Sigmoid colon (tissue), 7 donors: ENCODE measurements around the gene ZNF212. TPM values are rescaled to one million over a fixed set of nuclear protein-coding genes. Genes with fewer than 3 reads are reported as not detected.
A peak's percentile ranks its signal among the peaks of the same experiment; 100 is the strongest.

Experiments used
- DNase-seq: peaks from one replicate; pipeline ENCODE4 v3.0.0-alpha.2; 2019
- H3K27ac ChIP-seq, 4 donors: fragments of 200-600 bp; sonication (generic); one replicate each; pipeline ENCODE4 v1.5.1; 2016 to 2019; ENCODE audit warnings: mild to moderate bottlenecking in 1 of 4
- H3K27me3 ChIP-seq, 3 donors: fragments of 200-600 bp; sonication (generic); one replicate each; pipeline ENCODE4 v1.5.1; 2019; ENCODE audit warnings: mild to moderate bottlenecking in 1 of 3
- H3K36me3 ChIP-seq, 4 donors: fragments of 200-600 bp; sonication (generic); one replicate each; pipeline ENCODE4 v1.5.1; 2016 to 2019
- H3K4me1 ChIP-seq, 4 donors: fragments of 200-600 bp; sonication (generic); one replicate each; pipeline ENCODE4 v1.5.1; 2017 to 2019
- H3K4me3 ChIP-seq, 4 donors: fragments of 200-600 bp; sonication (generic); one replicate each; pipeline ENCODE4 v1.5.1; 2017 to 2019; ENCODE audit warnings: mild to moderate bottlenecking in 2 of 4, moderate library complexity in 1 of 4
- H3K9me3 ChIP-seq, 4 donors: fragments of 200-600 bp in 3 of 4; sonication (generic) in 3 of 4; one replicate each; pipeline versions ENCODE4 v1.5.1 to v1.6.1; 2013 to 2019
- EP300 ChIP-seq, 4 donors: sonication (generic); formaldehyde crosslinking; IDR thresholded peaks; one replicate each; pipeline ENCODE4 v1.6.1; 2017; ENCODE audit warnings: antibody characterized with exemption in 4 of 4
- POLR2A ChIP-seq, 2 donors: fragments of 450-650 bp; IDR thresholded peaks; one replicate each; pipeline ENCODE4 v1.6.1; 2016; ENCODE audit warnings: antibody characterized with exemption in 2 of 2, mild to moderate bottlenecking in 2 of 2, moderate library complexity in 2 of 2
- POLR2AphosphoS5 ChIP-seq, 4 donors: sonication (generic); formaldehyde crosslinking; IDR thresholded peaks; one replicate each; pipeline ENCODE4 v1.6.1; 2017; ENCODE audit warnings: antibody characterized with exemption in 4 of 4
- WGBS, 2 donors: extraction: QIAGEN DNeasy Blood & Tissue Kit; methylation state at CpG; one replicate each; pipeline ENCODE4 v1.1.7; 2013; 5-methylcytosine and 5-hydroxymethylcytosine counted together
- intact Hi-C: fragments of 100-400 bp; cut with DNase I; formaldehyde crosslinking; loops from one replicate; pipeline ENCODE4 v1.15.1; 2023
- polyA plus RNA-seq, 3 donors: library from polyadenylated mRNA; stranded (reverse); fragments of 200-250 nt; gene quantifications; one replicate each; pipeline ENCODE4 v1.2.3, GENCODE V29; 2013
- total RNA-seq, 4 donors: library from RNA; depleted of rRNA; stranded (reverse); fragments of >200 nt; gene quantifications; one replicate each; pipeline ENCODE4 v1.1.0, GENCODE V29; 2016
- TF ChIP-seq, protein P1 (sequence below), 4 experiments: fragments of 450-650 bp in 3 of 4; fragments of 200-600 bp in 1 of 4; IDR thresholded peaks; one replicate each; pipeline ENCODE4 v1.5.1; 2016 to 2019; ENCODE audit warnings: antibody characterized with exemption in 4 of 4, mild to moderate bottlenecking in 3 of 4, moderate library complexity in 2 of 4
- donor health status: healthy with polysubstance abuse.
- donor health status: Bipolar disorder and iron deficiency.
- donor health status: healthy.

ZNF212 gene
- total and polyA plus RNA-seq, 7 donors, result 4.1 to 13.6 (median 5.8) TPM

DNA sequence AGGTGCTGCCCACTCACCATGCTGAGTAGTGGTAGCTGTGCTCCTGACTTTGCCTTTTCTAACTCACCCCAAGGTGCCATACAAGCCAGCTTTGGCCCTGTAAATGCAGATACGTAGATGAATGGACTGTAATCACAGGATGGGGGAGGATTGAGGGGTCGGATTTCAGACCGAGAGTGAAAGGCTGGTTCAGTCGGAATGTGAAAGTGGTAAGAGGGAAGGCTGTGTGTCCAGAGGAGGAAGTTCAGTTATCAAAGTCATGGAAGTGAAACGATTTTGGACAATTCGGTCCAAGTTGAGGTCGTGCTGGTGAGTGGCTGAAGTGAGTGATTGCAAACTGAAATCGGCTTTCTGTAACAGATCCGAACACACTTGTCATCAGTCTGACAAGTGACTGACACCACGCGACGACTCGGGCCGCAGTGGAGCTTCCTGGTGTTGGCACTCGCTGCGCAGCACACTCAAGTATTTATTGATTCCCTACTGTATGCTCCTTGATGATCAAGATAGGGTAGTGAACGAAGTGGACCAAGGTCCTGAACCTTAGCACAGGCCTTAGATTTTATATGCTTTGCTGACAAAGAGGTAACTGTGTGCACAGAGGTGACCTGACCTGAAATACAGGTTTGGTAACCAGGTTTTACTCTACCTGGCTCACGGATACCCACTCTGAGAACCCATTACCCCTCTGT lies 33.6 kb upstream of the ZNF212 start:
- H3K27ac ChIP-seq, result no peak overlapping the region
- peaks cover 35 to 97% (median 58%) of the 10 kb centered on the region in 4 donors for H3K36me3 ChIP-seq
- 22 to 72% methylated on average over 18 of the region's 18 CpGs for WGBS, 2 donors
- no peak for DNase-seq
- TF ChIP-seq POLR2A (IDR thresholded peaks at IDR 0.05), result no peak
- TF ChIP-seq, protein P1, sequence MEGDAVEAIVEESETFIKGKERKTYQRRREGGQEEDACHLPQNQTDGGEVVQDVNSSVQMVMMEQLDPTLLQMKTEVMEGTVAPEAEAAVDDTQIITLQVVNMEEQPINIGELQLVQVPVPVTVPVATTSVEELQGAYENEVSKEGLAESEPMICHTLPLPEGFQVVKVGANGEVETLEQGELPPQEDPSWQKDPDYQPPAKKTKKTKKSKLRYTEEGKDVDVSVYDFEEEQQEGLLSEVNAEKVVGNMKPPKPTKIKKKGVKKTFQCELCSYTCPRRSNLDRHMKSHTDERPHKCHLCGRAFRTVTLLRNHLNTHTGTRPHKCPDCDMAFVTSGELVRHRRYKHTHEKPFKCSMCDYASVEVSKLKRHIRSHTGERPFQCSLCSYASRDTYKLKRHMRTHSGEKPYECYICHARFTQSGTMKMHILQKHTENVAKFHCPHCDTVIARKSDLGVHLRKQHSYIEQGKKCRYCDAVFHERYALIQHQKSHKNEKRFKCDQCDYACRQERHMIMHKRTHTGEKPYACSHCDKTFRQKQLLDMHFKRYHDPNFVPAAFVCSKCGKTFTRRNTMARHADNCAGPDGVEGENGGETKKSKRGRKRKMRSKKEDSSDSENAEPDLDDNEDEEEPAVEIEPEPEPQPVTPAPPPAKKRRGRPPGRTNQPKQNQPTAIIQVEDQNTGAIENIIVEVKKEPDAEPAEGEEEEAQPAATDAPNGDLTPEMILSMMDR (IDR thresholded peaks at IDR 0.05), result no peak
- TF ChIP-seq EP300 (IDR thresholded peaks at IDR 0.05), result no peak
- no peak for TF ChIP-seq POLR2AphosphoS5 (IDR thresholded peaks at IDR 0.05)
- H3K4me3 ChIP-seq, result no peak overlapping the region
- H3K27me3 ChIP-seq, result no peaks in the 10 kb centered on the region
- no peaks in the 10 kb centered on the region for H3K9me3 ChIP-seq
- peaks cover 0 to 11% (median 4%) of the 10 kb centered on the region in 4 donors for H3K4me1 ChIP-seq
- intact Hi-C loops, result no loop called here

DNA sequence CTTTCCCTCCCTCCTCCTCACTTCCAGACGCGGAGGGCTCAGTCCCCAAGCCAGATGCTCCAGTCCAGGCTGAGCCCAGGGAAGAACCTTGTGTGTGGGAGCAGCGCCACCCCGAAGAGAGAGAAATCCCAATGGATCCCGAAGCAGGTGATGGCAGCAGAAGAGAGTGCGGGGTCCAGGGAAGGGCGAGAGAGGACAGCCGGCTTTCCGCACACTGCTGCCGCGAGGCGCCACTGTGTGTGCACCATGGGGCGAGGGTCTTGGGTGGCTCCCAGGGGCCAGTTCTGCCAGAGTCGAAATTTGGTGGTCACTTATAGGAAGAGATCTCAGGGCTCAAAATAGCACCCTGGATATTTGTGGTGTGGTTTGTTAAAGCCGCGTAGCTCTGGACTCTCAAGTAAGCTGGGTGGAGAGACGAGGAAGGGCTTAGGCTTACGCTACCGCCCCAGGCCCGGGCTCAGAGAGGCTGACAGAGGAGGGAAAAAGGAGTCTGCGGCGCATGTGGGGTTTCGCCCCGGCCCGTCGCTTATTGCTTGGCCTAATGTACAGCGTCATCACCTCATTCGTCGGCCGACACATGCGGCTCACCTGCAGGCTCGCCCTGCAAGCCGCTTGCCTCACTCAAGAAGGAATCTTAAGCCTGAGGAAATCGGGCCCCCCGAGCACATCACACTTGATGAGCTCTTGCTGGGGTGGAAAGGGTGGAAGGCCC lies 32.0 kb upstream of the ZNF212 start:
- TF ChIP-seq POLR2AphosphoS5 (IDR thresholded peaks at IDR 0.05), result no peak
- no peak for TF ChIP-seq POLR2A (IDR thresholded peaks at IDR 0.05)
- no peak for TF ChIP-seq EP300 (IDR thresholded peaks at IDR 0.05)
- TF ChIP-seq, protein P1 (IDR thresholded peaks at IDR 0.05), result no peak
- no peak overlapping the region for H3K4me3 ChIP-seq
- DNase-seq, result no peak
- 88 to 91% methylated on average over 35 of the region's 35 CpGs for WGBS, 2 donors
- no peaks in the 10 kb centered on the region for H3K27me3 ChIP-seq
- H3K27ac ChIP-seq, result no peak overlapping the region
- no peaks in the 10 kb centered on the region for H3K9me3 ChIP-seq
- peaks cover 40 to 97% (median 61%) of the 10 kb centered on the region in 4 donors for H3K36me3 ChIP-seq
- intact Hi-C loops, result no loop called here
- H3K4me1 ChIP-seq, result peaks cover 0 to 10% (median 3%) of the 10 kb centered on the region in 4 donors

DNA sequence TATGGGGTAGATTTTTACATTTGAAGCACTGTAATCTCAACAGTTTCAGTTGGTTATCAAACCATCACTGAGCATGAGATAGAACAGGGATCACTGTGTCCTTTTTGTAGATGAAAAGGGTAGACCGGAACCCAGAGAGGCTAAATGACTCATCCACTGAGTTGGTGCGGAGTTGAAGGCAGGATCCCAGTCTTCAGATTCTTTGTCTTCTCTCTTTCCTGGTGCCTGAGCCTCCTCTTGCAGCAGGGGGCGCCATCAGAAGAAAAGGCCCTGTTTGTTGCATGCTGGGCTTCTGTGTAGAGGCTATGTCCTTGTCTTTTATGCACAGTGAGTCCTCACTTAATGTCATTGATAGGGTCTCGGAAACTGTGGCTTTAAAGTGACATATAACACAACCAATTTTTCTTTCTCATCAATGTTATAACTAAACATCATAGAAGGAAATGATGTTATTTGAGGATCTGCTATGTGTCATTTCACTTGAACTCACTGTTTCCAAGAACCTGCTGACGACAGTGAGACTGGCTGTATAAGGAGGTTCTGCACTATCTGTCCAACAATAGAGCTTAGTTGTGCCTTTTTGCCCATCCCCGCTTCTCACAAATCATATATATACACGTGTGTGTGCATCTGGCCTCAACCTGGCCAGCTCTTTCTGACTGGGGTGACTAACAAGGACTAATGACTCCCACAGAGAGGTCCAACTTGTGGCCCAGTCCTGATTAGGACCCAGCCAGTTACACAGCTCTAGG lies 29.8 kb upstream of the ZNF212 start:
- no peaks in the 10 kb centered on the region for H3K9me3 ChIP-seq
- TF ChIP-seq EP300 (IDR thresholded peaks at IDR 0.05), result no peak
- TF ChIP-seq, protein P1 (IDR thresholded peaks at IDR 0.05), result peak in 1 of 4 experiments; percentile 16
- no peak for TF ChIP-seq POLR2AphosphoS5 (IDR thresholded peaks at IDR 0.05)
- no peaks in the 10 kb centered on the region for H3K4me1 ChIP-seq
- DNase-seq, result no peak
- WGBS, 2 donors, result 69 to 70% methylated on average over 7 of the region's 7 CpGs
- H3K27me3 ChIP-seq, result no peaks in the 10 kb centered on the region
- no peak overlapping the region for H3K27ac ChIP-seq
- H3K4me3 ChIP-seq, result no peak overlapping the region
- peaks cover 55 to 98% (median 77%) of the 10 kb centered on the region in 4 donors for H3K36me3 ChIP-seq
- intact Hi-C loops, result no loop called here

DNA sequence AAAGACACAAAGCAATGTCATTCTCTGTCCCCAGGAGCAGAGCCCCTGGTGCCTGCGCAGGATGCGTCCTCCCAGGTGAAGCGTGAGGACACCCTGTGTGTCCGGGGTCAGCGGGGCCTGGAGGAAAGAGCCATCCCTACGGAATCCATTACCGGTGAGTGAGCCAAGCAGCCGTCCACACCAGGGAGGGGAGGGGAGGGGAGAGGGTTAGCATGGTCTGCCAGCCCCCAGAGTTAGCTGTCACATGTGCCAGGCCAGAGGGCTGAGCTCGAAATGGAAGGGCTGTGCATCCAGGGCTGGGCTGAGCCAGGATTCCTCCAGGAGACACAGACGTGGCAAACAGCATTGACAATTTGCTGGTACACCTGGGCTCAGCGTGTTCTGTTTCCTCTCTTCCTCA lies 28.9 kb upstream of the ZNF212 start:
- no peaks in the 10 kb centered on the region for H3K4me1 ChIP-seq
- TF ChIP-seq POLR2A (IDR thresholded peaks at IDR 0.05) (no peak), POLR2AphosphoS5 (IDR thresholded peaks at IDR 0.05) (no peak), EP300 (IDR thresholded peaks at IDR 0.05) (no peak)
- TF ChIP-seq, protein P1 (IDR thresholded peaks at IDR 0.05), result no peak
- no peaks in the 10 kb centered on the region for H3K9me3 ChIP-seq
- DNase-seq, result no peak
- 93% methylated on average over 11 of the region's 11 CpGs for WGBS, 2 donors
- no peaks in the 10 kb centered on the region for H3K27me3 ChIP-seq
- intact Hi-C loops, result no loop called here
- H3K36me3 ChIP-seq, result peaks cover 57 to 98% (median 83%) of the 10 kb centered on the region in 4 donors
- no peak overlapping the region for H3K27ac ChIP-seq
- H3K4me3 ChIP-seq, result no peak overlapping the region
